ENCODE measurements around the gene MAP3K5.
"Not testable (repeated sequence)": the region's sequence is repeated elsewhere in the genome, so short reads cannot be mapped to it uniquely, and the experiment has no call there.

MAP3K5 gene

GRCh38 chr6:136716917-136717715 is 75.2 kb downstream of the MAP3K5 start:
- H3K4me3 ChIP-seq (ENCODE audit: low read depth, low read length), result no peak overlapping the region
- TF ChIP-seq CTCF (IDR thresholded peaks at IDR 0.05; ENCODE audit: borderline replicate concordance, insufficient read depth, low read depth, low read length), result no peak

GRCh38 chr6:136712642-136713041 is 79.6 kb downstream of the MAP3K5 start:
- not testable (repeated sequence) for H3K4me3 ChIP-seq (ENCODE audit: low read depth, low read length)

GRCh38 chr6:136711644-136712043 is 80.6 kb downstream of the MAP3K5 start:
- no peak overlapping the region for H3K4me3 ChIP-seq (ENCODE audit: low read depth, low read length)
- TF ChIP-seq CTCF (IDR thresholded peaks at IDR 0.05; ENCODE audit: borderline replicate concordance, insufficient read depth, low read depth, low read length), result no peak

GRCh38 chr6:136710877-136711552 is 81.3 kb downstream of the MAP3K5 start:
- TF ChIP-seq CTCF (IDR thresholded peaks at IDR 0.05; ENCODE audit: borderline replicate concordance, insufficient read depth, low read depth, low read length), result no peak
- H3K4me3 ChIP-seq (ENCODE audit: low read depth, low read length), result no peak overlapping the region

GRCh38 chr6:136709429-136709828 is 82.8 kb downstream of the MAP3K5 start:
- TF ChIP-seq CTCF (IDR thresholded peaks at IDR 0.05; ENCODE audit: borderline replicate concordance, insufficient read depth, low read depth, low read length), result no peak
- H3K4me3 ChIP-seq (ENCODE audit: low read depth, low read length), result no peak overlapping the region

- H3K4me3 ChIP-seq (ENCODE audit: low read depth, low read length), result no peak overlapping the region
- no peak for TF ChIP-seq CTCF (IDR thresholded peaks at IDR 0.05; ENCODE audit: borderline replicate concordance, insufficient read depth, low read depth, low read length)
Measured at GRCh38 chr6:136706430-136706829, 85.8 kb downstream of the MAP3K5 start.

GRCh38 chr6:136703331-136703865 is 88.9 kb downstream of the MAP3K5 start:
- TF ChIP-seq CTCF (IDR thresholded peaks at IDR 0.05; ENCODE audit: borderline replicate concordance, insufficient read depth, low read depth, low read length), result no peak
- no peak overlapping the region for H3K4me3 ChIP-seq (ENCODE audit: low read depth, low read length)

All from GM12875 (cell line).